ENCODE measurements around the gene SLC25A17. TPM values are rescaled to one million over a fixed set of nuclear protein-coding genes. Genes with fewer than 3 reads are reported as not detected.
"Not testable (repeated sequence)": the region's sequence is repeated elsewhere in the genome, so short reads cannot be mapped to it uniquely, and the experiment has no call there.

The SLC25A17 gene
- total RNA-seq, 1 experiment from 2014 or later = 37.0 TPM

GRCh38 chr22:40844951-40845350 is 25.8 kb upstream of the SLC25A17 start:
- Histone ChIP-seq H3K36me3 (peaks cover 81% of the 10 kb centered on the region), H3K9me3 (replicated peaks) (no peaks in the 10 kb centered on the region), H3K27ac (no peak overlapping the region), H3K4me1 (0 out of 2 replicates have a peak, but pooled peaks cover 3% of the 10 kb centered on the region), H3K4me3 (no peak overlapping the region), H3K27me3 (no peaks in the 10 kb centered on the region)
- DNase-seq = no peak

DNA sequence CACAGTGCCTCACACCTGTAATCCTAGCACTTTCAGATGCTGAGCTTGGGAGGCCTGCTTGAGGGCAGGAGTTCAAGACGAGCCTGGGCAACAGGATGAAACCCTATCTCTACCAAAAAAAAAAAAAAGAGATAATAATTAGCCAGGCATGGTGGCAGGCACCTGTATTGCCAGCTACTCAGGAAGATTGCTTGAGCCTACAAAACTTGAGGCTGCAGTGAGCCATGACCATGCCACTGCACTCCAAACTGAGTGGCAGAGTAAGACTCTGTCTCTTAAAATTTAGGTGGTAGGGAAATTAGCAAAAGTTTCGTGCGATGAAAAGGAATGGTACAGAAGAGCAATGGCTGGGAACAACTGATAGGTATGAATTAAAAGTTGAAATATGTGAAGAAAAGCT is 19.3 kb upstream of the SLC25A17 start:
- Histone ChIP-seq H3K9me3 (replicated peaks) (no peaks in the 10 kb centered on the region), H3K4me1 (no peaks in the 10 kb centered on the region), H3K27ac (no peak overlapping the region), H3K36me3 (peaks cover 65% of the 10 kb centered on the region), H3K4me3 (no peak overlapping the region), H3K27me3 (no peaks in the 10 kb centered on the region)
- no peak for DNase-seq

GRCh38 chr22:40834619-40835018 is 15.5 kb upstream of the SLC25A17 start:
- H3K36me3 ChIP-seq = peaks cover 58% of the 10 kb centered on the region
- H3K27me3 ChIP-seq = no peaks in the 10 kb centered on the region
- H3K4me1 ChIP-seq = no peaks in the 10 kb centered on the region
- DNase-seq = no peak
- no peak overlapping the region for H3K27ac ChIP-seq
- H3K4me3 ChIP-seq = no peak overlapping the region
- no peaks in the 10 kb centered on the region for H3K9me3 ChIP-seq (replicated peaks)

GRCh38 chr22:40829131-40829530 is 10.0 kb upstream of the SLC25A17 start:
- H3K36me3 ChIP-seq = peaks cover 63% of the 10 kb centered on the region
- H3K9me3 ChIP-seq (replicated peaks) = no peaks in the 10 kb centered on the region
- H3K27ac ChIP-seq = no peak overlapping the region
- no peak for DNase-seq
- H3K4me1 ChIP-seq = no peaks in the 10 kb centered on the region
- H3K27me3 ChIP-seq = no peaks in the 10 kb centered on the region
- H3K4me3 ChIP-seq = no peak overlapping the region

GRCh38 chr22:40826984-40827741 is 8.0 kb upstream of the SLC25A17 start:
- no peak overlapping the region for H3K4me3 ChIP-seq
- H3K9me3 ChIP-seq (replicated peaks) = no peaks in the 10 kb centered on the region
- DNase-seq = no peak
- no peaks in the 10 kb centered on the region for H3K4me1 ChIP-seq
- peaks cover 67% of the 10 kb centered on the region for H3K36me3 ChIP-seq
- H3K27ac ChIP-seq = no peak overlapping the region
- no peaks in the 10 kb centered on the region for H3K27me3 ChIP-seq

DNA sequence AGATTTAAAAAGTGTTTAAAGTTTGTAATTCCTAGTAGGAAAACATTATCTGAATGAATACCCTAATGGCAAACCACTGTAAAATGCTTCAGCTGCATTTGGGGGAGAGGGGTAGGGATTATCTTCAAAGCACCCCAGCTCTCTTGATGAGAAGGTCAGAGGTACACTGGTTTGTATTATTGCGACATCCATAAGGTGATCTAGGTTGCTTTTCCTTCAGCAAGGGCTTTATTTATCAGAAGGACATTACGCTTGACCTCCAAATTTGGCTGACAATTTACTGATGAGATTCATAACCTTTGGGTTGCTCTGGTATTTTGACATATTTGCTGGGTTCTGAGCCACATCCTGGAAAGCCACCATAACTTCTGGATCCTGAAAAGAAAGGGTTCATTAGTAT is 7.1 kb upstream of the SLC25A17 start:
- H3K36me3 ChIP-seq = peaks cover 65% of the 10 kb centered on the region
- H3K27ac ChIP-seq = not testable (repeated sequence)

DNA sequence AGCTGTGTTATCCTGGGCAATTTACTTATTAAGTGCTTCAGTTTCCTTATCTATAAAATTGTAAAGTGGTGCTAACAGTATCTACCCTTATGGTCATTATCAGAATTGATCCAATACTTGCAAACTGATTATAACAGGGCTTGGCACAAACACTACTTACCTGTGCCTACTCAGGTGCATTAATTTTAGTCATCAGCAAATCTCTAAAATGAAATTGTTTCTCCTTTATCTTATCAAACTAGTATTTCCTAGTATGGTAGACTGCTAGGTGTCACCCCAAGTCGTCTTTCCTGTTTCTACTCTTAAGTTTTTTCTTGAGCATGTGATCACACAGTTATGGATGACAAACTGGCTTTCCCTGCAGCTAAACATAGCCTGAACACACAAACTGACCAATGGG is 4.3 kb upstream of the SLC25A17 start:
- H3K9me3 ChIP-seq (replicated peaks) = no peaks in the 10 kb centered on the region
- peaks cover 3% of the 10 kb centered on the region for H3K4me1 ChIP-seq
- no peak for DNase-seq
- no peak overlapping the region for H3K4me3 ChIP-seq
- H3K27ac ChIP-seq = no peak overlapping the region
- H3K36me3 ChIP-seq = peaks cover 37% of the 10 kb centered on the region
- H3K27me3 ChIP-seq = no peaks in the 10 kb centered on the region

More for the DNA sequence above, 7.1 kb upstream of the SLC25A17 start:
- DNase-seq; H3K27me3 ChIP-seq; H3K4me3 ChIP-seq; H3K4me1 ChIP-seq; H3K9me3 ChIP-seq (replicated peaks): not testable (repeated sequence)

DNA sequence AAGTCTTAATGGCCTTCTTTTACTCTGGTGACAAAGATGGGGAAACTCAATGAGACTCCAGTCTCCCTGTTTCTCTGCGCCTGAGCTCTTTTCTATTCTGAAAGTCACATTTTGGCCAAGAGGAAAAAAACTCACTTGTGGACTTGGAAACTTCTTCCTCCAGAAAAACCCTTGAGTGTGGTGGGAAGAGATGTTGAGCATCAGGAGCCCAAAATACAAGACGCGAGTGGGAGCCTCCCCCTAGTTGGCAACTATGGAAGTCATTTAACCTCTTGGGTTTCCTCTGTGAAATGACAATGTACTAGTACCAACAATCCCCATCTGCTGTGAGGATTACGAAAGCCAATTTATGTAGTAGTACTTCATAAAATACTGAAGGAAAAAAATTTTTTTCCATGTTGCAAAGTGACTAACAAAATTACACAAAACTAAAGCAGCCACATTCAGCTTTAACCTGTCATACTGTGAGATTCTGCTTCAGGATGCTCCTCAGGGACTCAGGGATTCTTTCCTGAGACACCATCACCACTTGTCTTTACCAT is 524 bp upstream of the SLC25A17 start:
- Histone ChIP-seq H3K27ac (peak overlapping the region; percentile 24; the same call in 1 of the 2 replicates), H3K9me3 (replicated peaks) (no peaks in the 10 kb centered on the region), H3K27me3 (no peaks in the 10 kb centered on the region), H3K4me3 (peak overlapping the region; percentile 99), H3K4me1 (peaks cover 8% of the 10 kb centered on the region), H3K36me3 (peaks cover 16% of the 10 kb centered on the region)
- peak in 1 of 2 experiments; percentile 8 for DNase-seq

DNA sequence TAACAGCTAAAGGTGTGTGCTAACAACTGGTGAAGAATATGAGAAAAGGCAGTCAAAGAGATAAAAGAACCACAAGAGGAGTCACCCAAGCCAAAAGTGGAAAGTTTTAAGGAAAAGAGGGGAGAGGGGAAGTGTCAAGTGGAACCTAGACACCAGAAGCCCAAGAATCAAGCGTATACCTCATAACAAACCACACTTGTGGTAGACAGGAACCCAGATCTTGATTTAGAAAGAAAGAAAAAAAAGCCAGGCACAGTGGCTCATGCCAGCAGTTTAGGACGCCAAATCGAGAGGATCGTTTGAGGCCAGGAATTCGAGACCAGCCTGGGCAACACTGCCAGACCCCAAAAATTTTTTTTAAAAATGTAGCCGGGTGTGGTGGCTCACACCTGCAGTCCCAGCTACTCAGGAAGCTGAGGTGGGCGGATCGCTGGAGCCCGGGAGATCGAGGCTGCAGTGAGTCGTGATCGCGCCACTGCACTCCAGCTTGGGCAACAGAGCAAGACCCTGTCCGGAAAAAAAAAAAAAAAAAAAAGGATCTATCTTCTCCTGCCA is 877 bp downstream of the SLC25A17 start:
- Histone ChIP-seq H3K27ac (no peak overlapping the region), H3K27me3 (no peaks in the 10 kb centered on the region), H3K36me3 (peaks cover 5% of the 10 kb centered on the region)

GRCh38 chr22:40817737-40818136 is 1.4 kb downstream of the SLC25A17 start:
- H3K4me1 ChIP-seq = peaks cover 8% of the 10 kb centered on the region

More for the DNA sequence above, 877 bp downstream of the SLC25A17 start:
- no peak for DNase-seq
- Histone ChIP-seq H3K9me3 (replicated peaks) (no peaks in the 10 kb centered on the region), H3K4me3 (peak overlapping the region; percentile 99), H3K4me1 (peaks cover 8% of the 10 kb centered on the region)

DNA sequence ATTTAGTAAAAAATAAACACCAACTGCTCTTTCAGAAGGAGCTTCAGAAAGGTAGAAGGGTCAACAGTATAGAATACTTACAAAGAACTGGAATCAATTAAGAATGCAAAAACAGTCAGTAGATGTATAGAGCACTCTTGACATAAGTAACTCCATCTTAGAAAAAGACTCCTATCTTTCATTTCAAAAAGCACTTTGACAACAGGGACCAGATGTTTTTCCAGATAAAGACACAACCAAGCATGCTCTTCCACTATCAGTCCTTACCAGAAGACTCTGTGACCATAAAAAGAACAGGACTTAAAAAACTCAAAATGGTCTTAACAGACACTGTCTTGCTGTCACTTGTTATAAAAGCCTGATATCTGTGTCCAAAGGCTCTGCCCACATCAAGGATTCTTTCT is 5.2 kb downstream of the SLC25A17 start:
- peaks cover 4% of the 10 kb centered on the region; the same call in 1 of the 2 replicates for H3K4me1 ChIP-seq
- no peaks in the 10 kb centered on the region; the same call in 1 of the 2 replicates for H3K36me3 ChIP-seq
- H3K27ac ChIP-seq = no peak overlapping the region
- DNase-seq = no peak
- H3K4me3 ChIP-seq = no peak overlapping the region
- H3K9me3 ChIP-seq (replicated peaks) = no peaks in the 10 kb centered on the region
- no peaks in the 10 kb centered on the region for H3K27me3 ChIP-seq

More at GRCh38 chr22:40817737-40818136, 1.4 kb downstream of the SLC25A17 start:
- Histone ChIP-seq H3K4me3 (no peak overlapping the region; the same call in 1 of the 2 replicates), H3K27ac (no peak overlapping the region), H3K36me3 (peaks cover 5% of the 10 kb centered on the region; the same call in 1 of the 2 replicates), H3K9me3 (replicated peaks) (no peaks in the 10 kb centered on the region), H3K27me3 (no peaks in the 10 kb centered on the region)
- DNase-seq = no peak

GRCh38 chr22:40808018-40808841 is 10.9 kb downstream of the SLC25A17 start:
- H3K27me3 ChIP-seq = no peaks in the 10 kb centered on the region
- H3K9me3 ChIP-seq (replicated peaks) = no peaks in the 10 kb centered on the region
- no peak overlapping the region for H3K4me3 ChIP-seq
- no peak overlapping the region for H3K27ac ChIP-seq
- peaks cover 3% of the 10 kb centered on the region for H3K36me3 ChIP-seq
- H3K4me1 ChIP-seq = no peaks in the 10 kb centered on the region
- DNase-seq = no peak

- no peaks in the 10 kb centered on the region for H3K9me3 ChIP-seq (replicated peaks)
- no peaks in the 10 kb centered on the region for H3K27me3 ChIP-seq
- H3K4me1 ChIP-seq = no peaks in the 10 kb centered on the region
- H3K27ac ChIP-seq = no peak overlapping the region
- no peak overlapping the region for H3K4me3 ChIP-seq
- DNase-seq = no peak
- H3K36me3 ChIP-seq = peaks cover 3% of the 10 kb centered on the region; the same call in 1 of the 2 replicates
These were observed 12.4 kb downstream of the SLC25A17 start for GRCh38 chr22:40806711-40807110.

GRCh38 chr22:40805699-40806203 is 13.4 kb downstream of the SLC25A17 start:
- Histone ChIP-seq H3K36me3 (peaks cover 3% of the 10 kb centered on the region; the same call in 1 of the 2 replicates), H3K27ac (no peak overlapping the region), H3K4me3 (no peak overlapping the region), H3K27me3 (no peaks in the 10 kb centered on the region), H3K9me3 (replicated peaks) (no peaks in the 10 kb centered on the region), H3K4me1 (no peaks in the 10 kb centered on the region)
- DNase-seq = no peak

Measured in SJCRH30 (cell line).